Measurements from ENCODE around the gene EFCAB6.

DNA sequence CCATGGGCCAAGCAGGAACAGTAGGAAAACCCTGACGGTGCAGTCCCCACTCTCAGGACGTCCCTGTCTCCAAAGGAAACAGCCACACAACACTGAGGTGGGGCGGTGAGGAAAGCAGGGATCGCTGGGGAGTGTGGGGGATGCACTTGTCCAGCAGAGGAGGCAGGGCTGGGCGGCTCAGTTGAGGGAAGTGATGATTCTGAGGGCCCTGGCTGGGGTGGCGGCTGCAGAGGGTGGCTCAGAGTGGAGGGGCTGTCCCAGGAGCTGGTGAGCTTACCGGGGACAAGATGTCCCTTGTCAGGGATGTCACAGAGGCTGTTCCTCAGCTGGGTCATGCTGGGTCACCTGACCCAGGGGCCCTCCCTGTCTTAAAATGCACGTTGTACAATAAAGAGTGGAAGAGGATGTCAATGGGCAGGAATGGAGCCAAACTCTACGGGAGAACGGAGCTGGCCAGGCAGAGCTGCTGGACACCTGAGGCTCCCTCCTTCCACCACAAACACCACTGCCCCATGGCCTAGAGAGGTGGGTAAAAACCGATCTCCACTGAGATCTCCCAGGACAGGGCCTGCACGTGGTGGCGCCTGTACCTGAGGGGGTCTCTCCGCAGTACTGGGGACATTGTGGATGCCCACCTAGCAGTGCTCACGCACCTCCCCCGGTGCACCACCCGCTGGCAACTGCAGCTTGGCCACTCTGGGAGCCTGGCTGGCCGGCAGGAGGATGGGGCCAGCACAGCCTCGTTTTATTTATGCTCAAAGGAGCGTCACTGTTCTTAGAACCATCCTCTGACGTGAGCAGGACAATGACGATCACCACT, 9.7 kb upstream of the EFCAB6 start:
- TF ChIP-seq CTCF (IDR thresholded peaks at IDR 0.05) (no peak), REST (IDR thresholded peaks at IDR 0.05; ENCODE audit: insufficient read depth in 1 of 2, low read depth in 2 of 2, low read length in 1 of 2) (no peak), SIN3A (IDR thresholded peaks at IDR 0.05; ENCODE audit: borderline replicate concordance, insufficient read depth, low read depth, low read length) (no peak)
